Ureter (tissue), 1 donor: Measurements from ENCODE around the gene PXMP2. TPM values are rescaled to one million over a fixed set of nuclear protein-coding genes. Genes with fewer than 3 reads are reported as not detected.
"Not testable (repeated sequence)": the region's sequence is repeated elsewhere in the genome, so short reads cannot be mapped to it uniquely, and the experiment has no call there.

Source experiments
- DNase-seq: peaks from one replicate; pipeline ENCODE4 v3.0.0-alpha.2; 2020; ENCODE audit warnings: low spot score
- total RNA-seq: library from RNA; stranded (reverse); gene quantifications from one replicate; pipeline ENCODE4 v1.2.4, GENCODE V29; 2023
- donor health status: DM: yes; HTN: yes; CAD: no.

Gene PXMP2
- total RNA-seq, 1 donor from 2014 or later, result 11.8 TPM

- no peak for DNase-seq
Observed at GRCh38 chr12:132748319-132748718, 60.9 kb downstream of the PXMP2 start.

- DNase-seq, result not testable (repeated sequence)
Observed at GRCh38 chr12:132753670-132754069, 66.3 kb downstream of the PXMP2 start.

DNA sequence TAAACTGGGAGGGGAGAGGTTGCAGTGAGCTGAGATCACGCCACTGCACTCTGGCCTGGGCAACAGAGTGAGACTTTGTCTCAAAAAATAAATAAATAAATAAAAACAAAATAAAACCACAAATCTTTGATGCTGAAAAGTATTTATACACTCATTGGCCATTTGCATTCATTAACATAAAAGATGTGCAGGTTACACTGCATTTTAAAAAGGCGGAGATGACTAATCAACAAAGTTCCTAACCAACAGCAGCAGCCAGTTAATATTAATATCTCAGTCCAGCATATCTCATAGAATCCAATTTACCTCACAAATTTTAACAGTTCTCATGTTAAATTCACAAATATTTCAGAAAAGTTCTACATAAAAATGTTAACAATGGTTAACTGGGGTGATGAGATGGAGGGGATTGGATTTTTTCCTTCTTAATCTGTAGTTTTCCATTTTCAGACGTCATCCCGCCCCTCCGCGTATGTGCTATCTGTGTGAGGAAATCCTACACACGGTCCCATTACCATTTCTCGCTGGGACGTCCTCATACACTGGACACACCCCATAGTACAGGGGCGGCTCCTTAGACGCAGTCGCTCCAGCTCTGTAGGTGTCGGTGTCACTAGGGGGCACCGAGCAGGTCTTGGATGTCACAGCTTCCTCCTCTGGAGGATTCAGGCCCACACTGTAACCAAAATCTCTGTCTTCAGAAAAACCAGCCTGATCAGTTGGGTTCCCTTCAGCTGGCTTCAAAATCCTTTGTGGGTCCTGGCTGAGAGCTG is 67.0 kb downstream of the PXMP2 start:
- DNase-seq, result no peak

Other genes starting within 250 kb of the PXMP2 start
- gene FBRSL1, start 197.4 kb upstream of the PXMP2 start, total RNA-seq, result 68.7 TPM
- gene LRCOL1, start 77.0 kb upstream of the PXMP2 start, total RNA-seq, result not detected
- 0.36 TPM for gene P2RX2, start 68.8 kb upstream of the PXMP2 start, total RNA-seq
- 42.4 TPM for gene POLE, start 245 bp upstream of the PXMP2 start, total RNA-seq
- gene PGAM5, start 23.3 kb downstream of the PXMP2 start, total RNA-seq, result 43.0 TPM
- gene ANKLE2, start 74.2 kb downstream of the PXMP2 start, total RNA-seq, result 59.4 TPM
- 79.5 TPM for gene GOLGA3, start 141.3 kb downstream of the PXMP2 start, total RNA-seq
- 67.0 TPM for gene CHFR, start 200.0 kb downstream of the PXMP2 start, total RNA-seq